B cell (primary cell): ENCODE data around the gene SH3YL1. TPM values are rescaled to one million over a fixed set of nuclear protein-coding genes. Genes with fewer than 3 reads are reported as not detected.

Experiments used
- ATAC-seq: fragments of 200-7000 bp; cut with Tn5 transposase; one replicate; pipeline ENCODE4 v1.10.0; 2021; ENCODE audit warnings: low read depth, mild to moderate bottlenecking, moderate number of reproducible peaks, moderate library complexity
- CTCF ChIA-PET: fragments of 350-600 bp; sonication (Branson Sonifier 250); formaldehyde crosslinking; loops from one replicate; lab custom pipeline; 2021; ENCODE audit warnings: antibody characterized with exemption, inconsistent platforms; lab: Charles Lee
- POLR2A ChIA-PET: fragments of 350-600 bp; sonication (Branson Sonifier 250); formaldehyde crosslinking; loops from one replicate; lab custom pipeline; 2021; ENCODE audit warnings: antibody characterized with exemption; lab: Charles Lee
- DNase-seq: peaks from one replicate; pipeline ENCODE4 v3.0.0; 2013
- H2AFZ ChIP-seq: 2 replicates; pipeline ENCODE4 v1.6.1; 2012; ENCODE audit warnings: mild to moderate bottlenecking, low read depth, low read length; ENCODE audit not compliant: insufficient read depth, poor library complexity, severe bottlenecking
- H3K27ac ChIP-seq, 2 donors: 1 replicate in 1 of 2; 2 replicates in 1 of 2; pipeline ENCODE4 v1.5.1; 2012 to 2013; ENCODE audit warnings: low read length in 2 of 2, mild to moderate bottlenecking in 2 of 2, moderate library complexity in 1 of 2
- H3K27me3 ChIP-seq, 4 experiments: fragments of 200-600 bp in 1 of 4; sonication (generic) in 1 of 4; replicated peaks in 1 of 4; 1 replicate in 2 of 4; 2 replicates in 2 of 4; pipeline versions ENCODE4 v1.6.1 to v1.7.0; 2013 to 2016; ENCODE audit warnings: low read length in 3 of 4, mild to moderate bottlenecking in 2 of 4, mixed read lengths in 1 of 4, moderate library complexity in 1 of 4; ENCODE audit not compliant: insufficient read depth in 4 of 4, control insufficient read depth in 3 of 4; ENCODE audit errors: control extremely low read depth in 1 of 4
- H3K36me3 ChIP-seq, 2 experiments: replicated peaks in 1 of 2; 1 replicate in 1 of 2; 2 replicates in 1 of 2; pipeline versions ENCODE4 v1.6.1 to v1.7.1; 2013; ENCODE audit warnings: low read length in 1 of 2; ENCODE audit not compliant: insufficient read depth in 2 of 2, control insufficient read depth in 1 of 2; ENCODE audit errors: control extremely low read depth in 1 of 2, extremely low read depth in 1 of 2
- H3K4me1 ChIP-seq, 2 donors: fragments of 200-600 bp in 1 of 2; sonication (generic) in 1 of 2; 1 replicate in 1 of 2; 2 replicates in 1 of 2; pipeline versions ENCODE4 v1.5.1 to v1.6.1; 2013 to 2017; ENCODE audit warnings: low read length in 2 of 2; ENCODE audit not compliant: control insufficient read depth in 2 of 2, insufficient read depth in 2 of 2
- H3K4me2 ChIP-seq: replicated peaks from 2 replicates; pipeline ENCODE3; 2012; ENCODE audit warnings: mild to moderate bottlenecking, low read depth, low read length; ENCODE audit not compliant: poor library complexity, severe bottlenecking
- H3K4me3 ChIP-seq, 5 experiments: fragments of 200-600 bp in 1 of 5; sonication (generic) in 1 of 5; 1 replicate in 3 of 5; 2 replicates in 2 of 5; pipeline versions ENCODE4 v1.5.1 to v1.7.0; 2011 to 2016; ENCODE audit warnings: low read length in 4 of 5, mild to moderate bottlenecking in 4 of 5, low read depth in 2 of 5, control low read depth in 1 of 5, moderate library complexity in 1 of 5; ENCODE audit not compliant: insufficient read depth in 1 of 5; ENCODE audit errors: control extremely low read depth in 1 of 5, extremely low read depth in 1 of 5
- H3K79me2 ChIP-seq: fragments of 200-600 bp; sonication (generic); one replicate; pipeline ENCODE4 v1.6.0; 2016; ENCODE audit warnings: low read length; ENCODE audit not compliant: control insufficient read depth, insufficient read depth
- H3K9ac ChIP-seq: fragments of 200-600 bp; sonication (generic); 2 replicates; pipeline ENCODE4 v1.6.1; 2017; ENCODE audit warnings: mild to moderate bottlenecking, low read length, moderate library complexity
- H3K9me3 ChIP-seq, 3 donors: one replicate each; pipeline versions ENCODE4 v1.6.1 to v1.7.1; 2013; ENCODE audit warnings: low read length in 2 of 3; ENCODE audit not compliant: control insufficient read depth in 2 of 3, insufficient read depth in 1 of 3; ENCODE audit errors: control extremely low read depth in 1 of 3
- H4K20me1 ChIP-seq: 2 replicates; pipeline ENCODE4 v1.6.0; 2012; ENCODE audit warnings: mild to moderate bottlenecking, low read length; ENCODE audit not compliant: insufficient read depth, control insufficient read depth, poor library complexity, severe bottlenecking
- H3K27ac Mint-ChIP-seq: one replicate; pipeline ENCODE4 v1.8.0; 2021; ENCODE audit warnings: mixed read lengths
- H3K27me3 Mint-ChIP-seq: one replicate; pipeline ENCODE4 v1.8.0; 2021; ENCODE audit warnings: mixed read lengths
- H3K4me1 Mint-ChIP-seq: one replicate; pipeline ENCODE4 v1.8.0; 2021; ENCODE audit warnings: mixed read lengths
- H3K4me3 Mint-ChIP-seq: one replicate; pipeline ENCODE4 v1.8.0; 2021; ENCODE audit warnings: mixed read lengths
- H3K9me3 Mint-ChIP-seq: one replicate; pipeline ENCODE4 v1.8.0; 2022; ENCODE audit warnings: mixed read lengths; ENCODE audit not compliant: insufficient read depth
- EZH2 ChIP-seq: IDR thresholded peaks from 2 replicates; pipeline ENCODE4 v1.6.1; 2012; ENCODE audit warnings: borderline replicate concordance, low read depth, mild to moderate bottlenecking, moderate library complexity, low read length; ENCODE audit not compliant: insufficient read depth, poor library complexity, severe bottlenecking
- WGBS: methylation state at CpG from one replicate; pipeline ENCODE4 v1.1.5; 2013; ENCODE audit warnings: missing lambda C conversion rate; ENCODE audit not compliant: insufficient coverage; 5-methylcytosine and 5-hydroxymethylcytosine counted together
- intact Hi-C: fragments of 100-400 bp; cut with micrococcal nuclease; formaldehyde crosslinking; loops from one replicate; pipeline ENCODE4 v1.10.0; 2022
- polyA plus RNA-seq: library from polyadenylated mRNA; depleted of rRNA; stranded (reverse); fragments of >200 nt; gene quantifications from 2 replicates; pipeline ENCODE4 v1.2.3, GENCODE V29; 2012
- total RNA-seq, 2 donors: library from RNA; stranded (reverse); fragments of 120-200 nt in 1 of 2; gene quantifications; 1 replicate in 1 of 2; 2 replicates in 1 of 2; pipeline versions ENCODE4 v1.2.3 to v1.2.4, GENCODE V29; 2013 to 2022
- TF ChIP-seq, protein P1 (sequence below): fragments of 200-600 bp; IDR thresholded peaks from one replicate; pipeline ENCODE4 v1.8.0; 2022; ENCODE audit warnings: antibody characterized with exemption, mild to moderate bottlenecking

The SH3YL1 gene
- total and polyA plus RNA-seq, 2 donors (not counting 1 experiment from before 2014, with no cell fraction given), result 33.2 to 48.4 TPM

DNA sequence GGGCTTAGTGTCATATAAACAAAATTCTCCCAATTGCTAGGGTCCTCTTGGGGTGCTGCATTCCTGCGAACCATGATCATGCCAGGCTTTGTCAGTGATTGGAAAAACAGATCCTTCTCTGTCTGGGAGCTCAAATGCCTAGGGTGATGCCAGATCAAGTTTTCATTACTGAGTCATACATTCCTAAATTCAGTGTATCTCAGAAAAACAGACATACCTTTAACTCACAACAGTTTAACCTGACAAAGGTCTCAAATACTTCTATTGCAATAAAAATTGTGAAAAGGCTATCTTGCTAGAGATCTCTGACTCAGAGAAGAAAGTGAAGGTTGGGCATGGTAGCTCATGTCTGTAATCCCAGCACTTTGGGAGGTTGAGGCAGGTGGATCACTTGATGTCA, 86.9 kb downstream of the SH3YL1 start:
- no peak for DNase-seq
- no peaks in the 10 kb centered on the region for H3K4me1 Mint-ChIP-seq
- intact Hi-C loops, result no loop called here
- Histone ChIP-seq H3K27me3 (peaks cover 0 to 3% (median 0%) of the 10 kb centered on the region in 4 experiments), H3K36me3 (no peaks in the 10 kb centered on the region), H4K20me1 (no peaks in the 10 kb centered on the region), H3K79me2 (no peaks in the 10 kb centered on the region), H3K27ac (no peak overlapping the region), H3K9ac (no peak overlapping the region), H2AFZ (no peak overlapping the region), H3K4me2 (no peak overlapping the region), H3K4me3 (no peak overlapping the region), H3K9me3 (no peaks in the 10 kb centered on the region), H3K4me1 (no peaks in the 10 kb centered on the region)
- POLR2A ChIA-PET, result no interaction called here
- H3K27me3 Mint-ChIP-seq, result peaks cover 11% of the 10 kb centered on the region
- no peak for TF ChIP-seq EZH2
- TF ChIP-seq, protein P1, sequence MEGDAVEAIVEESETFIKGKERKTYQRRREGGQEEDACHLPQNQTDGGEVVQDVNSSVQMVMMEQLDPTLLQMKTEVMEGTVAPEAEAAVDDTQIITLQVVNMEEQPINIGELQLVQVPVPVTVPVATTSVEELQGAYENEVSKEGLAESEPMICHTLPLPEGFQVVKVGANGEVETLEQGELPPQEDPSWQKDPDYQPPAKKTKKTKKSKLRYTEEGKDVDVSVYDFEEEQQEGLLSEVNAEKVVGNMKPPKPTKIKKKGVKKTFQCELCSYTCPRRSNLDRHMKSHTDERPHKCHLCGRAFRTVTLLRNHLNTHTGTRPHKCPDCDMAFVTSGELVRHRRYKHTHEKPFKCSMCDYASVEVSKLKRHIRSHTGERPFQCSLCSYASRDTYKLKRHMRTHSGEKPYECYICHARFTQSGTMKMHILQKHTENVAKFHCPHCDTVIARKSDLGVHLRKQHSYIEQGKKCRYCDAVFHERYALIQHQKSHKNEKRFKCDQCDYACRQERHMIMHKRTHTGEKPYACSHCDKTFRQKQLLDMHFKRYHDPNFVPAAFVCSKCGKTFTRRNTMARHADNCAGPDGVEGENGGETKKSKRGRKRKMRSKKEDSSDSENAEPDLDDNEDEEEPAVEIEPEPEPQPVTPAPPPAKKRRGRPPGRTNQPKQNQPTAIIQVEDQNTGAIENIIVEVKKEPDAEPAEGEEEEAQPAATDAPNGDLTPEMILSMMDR, result no peak
- H3K9me3 Mint-ChIP-seq, result no peaks in the 10 kb centered on the region
- no CpG with 5 or more reads among the region's 1 CpG for WGBS
- H3K27ac Mint-ChIP-seq, result no peak overlapping the region
- ATAC-seq, result no peak
- no peak overlapping the region for H3K4me3 Mint-ChIP-seq
- CTCF ChIA-PET, result no interaction called here

DNA sequence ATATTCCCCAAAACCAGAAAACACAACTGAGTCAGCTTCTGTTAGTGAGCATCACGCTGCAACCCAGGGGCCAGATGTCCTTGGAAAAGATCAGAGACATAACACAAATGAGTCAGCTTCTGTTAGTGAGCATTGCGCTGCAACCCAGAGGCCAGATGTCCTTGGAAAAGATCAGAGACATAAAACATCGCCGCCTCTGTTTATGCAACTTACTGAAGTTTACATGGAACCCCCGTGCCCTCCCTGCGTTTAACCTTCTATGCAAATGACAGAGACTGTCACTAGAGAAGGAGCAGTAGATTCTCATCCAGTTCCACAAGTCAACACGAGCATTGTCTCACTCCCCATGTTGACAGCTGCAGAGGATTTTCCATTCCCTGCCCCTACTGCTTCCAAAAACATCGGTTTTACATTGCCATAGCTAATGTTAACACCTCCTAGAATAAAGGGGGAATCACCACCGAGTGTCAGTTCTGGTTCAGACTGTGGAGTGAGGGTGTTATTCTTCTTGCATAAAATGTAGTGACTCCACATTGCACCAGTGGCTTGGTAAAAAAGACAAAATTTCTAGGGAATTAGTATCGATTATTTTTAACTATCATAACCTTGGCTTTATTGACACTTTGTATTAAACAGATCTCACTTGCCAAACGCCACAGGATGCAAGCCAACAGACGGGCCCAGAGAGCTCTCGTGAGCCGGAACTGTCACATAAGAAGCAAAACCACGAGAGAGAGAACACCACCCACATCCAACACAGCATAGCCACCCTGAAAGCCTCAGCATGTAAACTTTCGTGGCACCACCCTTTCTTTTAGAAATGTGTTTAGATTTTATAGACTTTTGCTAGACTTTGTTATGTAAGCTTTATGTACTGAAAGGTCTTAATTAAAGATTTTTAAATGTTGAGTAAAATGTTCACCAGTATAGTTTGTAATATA, 87.7 kb downstream of the SH3YL1 start:
- no peak for ATAC-seq
- WGBS, result 64% methylated on average over 11 of the region's 16 CpGs

More for the DNA sequence above, 87.7 kb downstream of the SH3YL1 start:
- Histone ChIP-seq H3K27ac (no peak overlapping the region), H3K4me3 (no peak overlapping the region), H3K27me3 (peaks cover 0 to 3% (median 0%) of the 10 kb centered on the region in 4 experiments), H3K4me2 (no peak overlapping the region), H4K20me1 (no peaks in the 10 kb centered on the region), H3K4me1 (no peaks in the 10 kb centered on the region), H2AFZ (no peak overlapping the region), H3K79me2 (no peaks in the 10 kb centered on the region), H3K9ac (no peak overlapping the region), H3K36me3 (no peaks in the 10 kb centered on the region), H3K9me3 (no peaks in the 10 kb centered on the region)
- ChIA-PET CTCF (no interaction called here), POLR2A (no interaction called here)
- DNase-seq, result no peak
- TF ChIP-seq EZH2, result no peak
- TF ChIP-seq, protein P1, result no peak
- Mint-ChIP-seq H3K4me3 (no peak overlapping the region), H3K27me3 (peaks cover 11% of the 10 kb centered on the region), H3K9me3 (no peaks in the 10 kb centered on the region), H3K4me1 (no peaks in the 10 kb centered on the region), H3K27ac (no peak overlapping the region)
- intact Hi-C loops, result no loop called here
